PFSK-1 (cell line): ENCODE results near the gene ELAVL2.

ENCODE experiments used
- FOXP2 ChIP-seq: optimal IDR thresholded peaks from 2 replicates; pipeline ENCODE3; 2011; ENCODE audit warnings: borderline replicate concordance, control low read depth, inconsistent platforms; ENCODE audit not compliant: insufficient read depth; ENCODE audit errors: extremely low read length, extremely low read depth
- POLR2AphosphoS5 ChIP-seq: IDR thresholded peaks from 2 replicates; pipeline ENCODE4 v1.6.1; 2012; ENCODE audit warnings: low read depth, mild to moderate bottlenecking, control low read depth, low read length, moderate library complexity
- SIN3A ChIP-seq: IDR thresholded peaks from 2 replicates; pipeline ENCODE4 v1.6.1; 2012; ENCODE audit warnings: mild to moderate bottlenecking, low read length, moderate library complexity, borderline replicate concordance; ENCODE audit not compliant: insufficient read depth
- TAF1 ChIP-seq: IDR thresholded peaks from 2 replicates; pipeline ENCODE4 v1.6.1; 2012; ENCODE audit warnings: low read length, control low read depth, borderline replicate concordance; ENCODE audit not compliant: insufficient read depth
- TF ChIP-seq, protein P1 (sequence below), 2 experiments: IDR thresholded peaks; 2 replicates each; pipeline versions ENCODE4 v1.6.1 to v1.8.0; 2011 to 2012; ENCODE audit warnings: low read depth in 2 of 2, low read length in 2 of 2, control low read depth in 1 of 2, inconsistent platforms in 1 of 2, mild to moderate bottlenecking in 1 of 2, moderate library complexity in 1 of 2; ENCODE audit not compliant: insufficient read depth in 1 of 2

DNA sequence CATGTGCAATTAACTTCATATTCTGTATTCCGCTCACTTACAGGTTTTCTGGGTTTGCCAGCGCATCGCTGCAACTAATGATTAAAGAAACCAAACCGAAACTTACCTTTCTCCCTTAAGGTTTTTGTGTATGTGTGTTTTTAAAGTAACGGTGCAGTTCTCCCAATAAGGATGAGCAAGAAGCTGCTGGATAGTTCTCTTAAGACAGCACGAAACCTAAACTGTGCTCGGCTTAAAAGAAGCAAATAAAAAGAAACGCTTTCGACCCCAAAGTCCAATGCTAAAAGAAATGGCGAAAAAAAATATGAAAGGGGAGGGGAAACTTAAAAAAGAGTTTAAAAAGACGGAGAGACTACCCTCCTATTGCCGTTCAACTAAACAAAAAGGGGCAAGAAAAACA is 340 bp downstream of the ELAVL2 start:
- TF ChIP-seq, protein P1, sequence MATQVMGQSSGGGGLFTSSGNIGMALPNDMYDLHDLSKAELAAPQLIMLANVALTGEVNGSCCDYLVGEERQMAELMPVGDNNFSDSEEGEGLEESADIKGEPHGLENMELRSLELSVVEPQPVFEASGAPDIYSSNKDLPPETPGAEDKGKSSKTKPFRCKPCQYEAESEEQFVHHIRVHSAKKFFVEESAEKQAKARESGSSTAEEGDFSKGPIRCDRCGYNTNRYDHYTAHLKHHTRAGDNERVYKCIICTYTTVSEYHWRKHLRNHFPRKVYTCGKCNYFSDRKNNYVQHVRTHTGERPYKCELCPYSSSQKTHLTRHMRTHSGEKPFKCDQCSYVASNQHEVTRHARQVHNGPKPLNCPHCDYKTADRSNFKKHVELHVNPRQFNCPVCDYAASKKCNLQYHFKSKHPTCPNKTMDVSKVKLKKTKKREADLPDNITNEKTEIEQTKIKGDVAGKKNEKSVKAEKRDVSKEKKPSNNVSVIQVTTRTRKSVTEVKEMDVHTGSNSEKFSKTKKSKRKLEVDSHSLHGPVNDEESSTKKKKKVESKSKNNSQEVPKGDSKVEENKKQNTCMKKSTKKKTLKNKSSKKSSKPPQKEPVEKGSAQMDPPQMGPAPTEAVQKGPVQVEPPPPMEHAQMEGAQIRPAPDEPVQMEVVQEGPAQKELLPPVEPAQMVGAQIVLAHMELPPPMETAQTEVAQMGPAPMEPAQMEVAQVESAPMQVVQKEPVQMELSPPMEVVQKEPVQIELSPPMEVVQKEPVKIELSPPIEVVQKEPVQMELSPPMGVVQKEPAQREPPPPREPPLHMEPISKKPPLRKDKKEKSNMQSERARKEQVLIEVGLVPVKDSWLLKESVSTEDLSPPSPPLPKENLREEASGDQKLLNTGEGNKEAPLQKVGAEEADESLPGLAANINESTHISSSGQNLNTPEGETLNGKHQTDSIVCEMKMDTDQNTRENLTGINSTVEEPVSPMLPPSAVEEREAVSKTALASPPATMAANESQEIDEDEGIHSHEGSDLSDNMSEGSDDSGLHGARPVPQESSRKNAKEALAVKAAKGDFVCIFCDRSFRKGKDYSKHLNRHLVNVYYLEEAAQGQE (IDR thresholded peaks at IDR 0.05; ENCODE audit: insufficient read depth in 1 of 2, low read depth in 2 of 2, low read length in 2 of 2) = no peak
- TF ChIP-seq POLR2AphosphoS5 = no peak
- TF ChIP-seq FOXP2 = no peak
- no peak for TF ChIP-seq SIN3A
- TF ChIP-seq TAF1 = no peak
